ENCODE measurements around the gene PCBP1. TPM values are rescaled to one million over a fixed set of nuclear protein-coding genes. Genes with fewer than 3 reads are reported as not detected.

PCBP1 gene
- 45.4 and 47.6 TPM in 2 replicates for total RNA-seq

GRCh38 chr2:70086838-70087701 lies at the start of gene PCBP1:
PCBP1 (plus strand) TSS chr2:70087477; CDS start chr2:70087744, 267 bp downstream.

Small RNA genes lying within 50 kb of the gene (small RNA-seq; reads per million reads assigned to genes)
- not detected for gene RN7SL470P

Other genes with a start within 250 kb of the PCBP1 start
- gene SNRNP27, start 193.5 kb upstream of the PCBP1 start, total RNA-seq: 22.8 and 27.6 TPM in 2 replicates
- 4.0 and 4.7 TPM in 2 replicates for gene MXD1, start 172.4 kb upstream of the PCBP1 start, total RNA-seq
- gene ASPRV1, start 125.8 kb upstream of the PCBP1 start, total RNA-seq: 0.12 and 0.32 TPM in 2 replicates
- gene C2orf42, start 103.5 kb downstream of the PCBP1 start, total RNA-seq: 22.0 and 28.9 TPM in 2 replicates
- 49.2 and 76.9 TPM in 2 replicates for gene TIA1, start 161.2 kb downstream of the PCBP1 start, total RNA-seq
- gene PCYOX1, start 170.7 kb downstream of the PCBP1 start, total RNA-seq: 65.6 and 68.0 TPM in 2 replicates
- 44.0 and 57.0 TPM in 2 replicates for gene SNRPG, start 206.3 kb downstream of the PCBP1 start, total RNA-seq
- 19.8 and 20.4 TPM in 2 replicates for gene FAM136A, start 214.6 kb downstream of the PCBP1 start, total RNA-seq